NB4 (cell line): ENCODE data around the gene HECTD3.

Source experiments
- CTCF ChIP-seq: IDR thresholded peaks from one replicate; pipeline ENCODE4 v1.5.1; 2012; ENCODE audit warnings: low read depth, low read length
- POLR2A ChIP-seq: IDR thresholded peaks from 2 replicates; pipeline ENCODE4 v1.6.1; 2011; ENCODE audit warnings: mild to moderate bottlenecking; ENCODE audit not compliant: insufficient read length; ENCODE audit errors: extremely low read depth

DNA sequence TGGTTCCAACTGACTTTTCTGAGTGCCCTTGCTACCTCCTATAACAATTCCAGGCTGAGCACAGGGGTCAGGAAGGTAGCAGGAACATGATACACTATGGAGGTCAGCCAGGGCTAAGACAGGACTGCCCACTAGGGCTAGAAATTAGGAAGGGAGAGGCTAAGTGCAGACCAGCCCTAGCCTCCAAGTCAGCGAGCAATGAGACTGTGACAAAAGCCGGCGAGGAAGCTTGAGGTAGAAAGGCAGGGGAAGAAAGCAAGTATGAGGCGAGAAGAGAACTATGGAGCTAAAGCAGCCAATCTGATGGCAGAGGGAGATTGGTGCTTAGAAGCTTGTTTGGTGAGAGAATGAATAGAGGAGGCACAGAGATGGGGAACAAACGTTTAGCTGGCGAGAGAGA lies 5.6 kb upstream of the HECTD3 start:
- no peak for TF ChIP-seq CTCF
- TF ChIP-seq POLR2A, result no peak
